Right atrium auricular region (tissue), 2 donors: ENCODE measurements around the gene MYO1F. TPM values are rescaled to one million over a fixed set of nuclear protein-coding genes. Genes with fewer than 3 reads are reported as not detected.

Source experiments
- DNase-seq: peaks from one replicate; pipeline ENCODE4 v3.0.0-alpha.2; 2019; ENCODE audit warnings: low spot score
- H3K27ac ChIP-seq, 2 donors: fragments of 200-600 bp; sonication (generic); 1 replicate in 1 of 2; 2 replicates in 1 of 2; pipeline ENCODE4 v1.5.1; 2016 to 2019
- H3K27me3 ChIP-seq, 2 donors: fragments of 200-600 bp; sonication (generic); one replicate each; pipeline versions ENCODE4 v1.5.1 to v1.6.0; 2017 to 2019
- H3K36me3 ChIP-seq: fragments of 200-600 bp; sonication (generic); one replicate; pipeline ENCODE4 v1.5.1; 2016
- H3K4me1 ChIP-seq, 2 donors: fragments of 200-600 bp; sonication (generic); one replicate each; pipeline versions ENCODE4 v1.5.1 to v1.6.0; 2017 to 2019
- H3K4me3 ChIP-seq, 2 donors: fragments of 200-600 bp; sonication (generic); 1 replicate in 1 of 2; 2 replicates in 1 of 2; pipeline ENCODE4 v1.5.1; 2017 to 2019; ENCODE audit warnings: mild to moderate bottlenecking in 1 of 2, moderate library complexity in 1 of 2
- H3K9me3 ChIP-seq, 2 donors: fragments of 200-600 bp; sonication (generic); one replicate each; pipeline ENCODE4 v1.5.1; 2019
- CTCF ChIP-seq, 2 donors: fragments of 200-600 bp; sonication (generic); IDR thresholded peaks; one replicate each; pipeline ENCODE4 v1.5.1; 2019; ENCODE audit warnings: antibody characterized with exemption in 2 of 2
- total RNA-seq, 2 donors: library from RNA; depleted of rRNA; stranded (reverse); fragments of >200 nt; gene quantifications; one replicate each; pipeline ENCODE4 v1.1.0, GENCODE V29; 2016

Gene MYO1F
- total RNA-seq, 2 donors from 2014 or later, result 4.4 to 10.8 TPM

GRCh38 chr19:8532225-8532624, 45.0 kb downstream of the MYO1F start:
- Histone ChIP-seq H3K27me3 (no peaks in the 10 kb centered on the region), H3K9me3 (no peaks in the 10 kb centered on the region), H3K27ac (no peak overlapping the region), H3K4me1 (no peaks in the 10 kb centered on the region), H3K36me3 (no peaks in the 10 kb centered on the region), H3K4me3 (no peak overlapping the region)
- TF ChIP-seq CTCF (IDR thresholded peaks at IDR 0.05), result no peak
- no peak for DNase-seq

- no peak for DNase-seq
- no peaks in the 10 kb centered on the region for H3K9me3 ChIP-seq
- TF ChIP-seq CTCF (IDR thresholded peaks at IDR 0.05), result no peak
- no peak overlapping the region for H3K27ac ChIP-seq
- no peak overlapping the region for H3K4me3 ChIP-seq
- peaks cover 0 to 7% of the 10 kb centered on the region in 2 donors for H3K4me1 ChIP-seq
- no peaks in the 10 kb centered on the region for H3K36me3 ChIP-seq
- H3K27me3 ChIP-seq, result no peaks in the 10 kb centered on the region
These were observed 45.8 kb downstream of the MYO1F start for GRCh38 chr19:8531470-8531869.

GRCh38 chr19:8530061-8530679, 47.1 kb downstream of the MYO1F start:
- H3K9me3 ChIP-seq, result no peaks in the 10 kb centered on the region
- H3K36me3 ChIP-seq, result no peaks in the 10 kb centered on the region
- H3K4me3 ChIP-seq, result no peak overlapping the region
- peaks cover 0 to 10% of the 10 kb centered on the region in 2 donors for H3K4me1 ChIP-seq
- no peak for DNase-seq
- H3K27ac ChIP-seq, result no peak overlapping the region
- no peaks in the 10 kb centered on the region for H3K27me3 ChIP-seq
- TF ChIP-seq CTCF (IDR thresholded peaks at IDR 0.05), result no peak

- no peaks in the 10 kb centered on the region for H3K36me3 ChIP-seq
- no peaks in the 10 kb centered on the region for H3K9me3 ChIP-seq
- H3K27me3 ChIP-seq, result no peaks in the 10 kb centered on the region
- H3K4me1 ChIP-seq, result peaks cover 0 to 12% of the 10 kb centered on the region in 2 donors
- DNase-seq, result no peak
- TF ChIP-seq CTCF (IDR thresholded peaks at IDR 0.05), result no peak
- no peak overlapping the region for H3K4me3 ChIP-seq
- no peak overlapping the region for H3K27ac ChIP-seq
These were observed 47.8 kb downstream of the MYO1F start for GRCh38 chr19:8529369-8530006.

GRCh38 chr19:8528500-8528899, 48.7 kb downstream of the MYO1F start:
- H3K27me3 ChIP-seq, result no peaks in the 10 kb centered on the region
- H3K4me3 ChIP-seq, result no peak overlapping the region
- H3K27ac ChIP-seq, result no peak overlapping the region
- TF ChIP-seq CTCF (IDR thresholded peaks at IDR 0.05), result no peak
- no peaks in the 10 kb centered on the region for H3K36me3 ChIP-seq
- no peaks in the 10 kb centered on the region for H3K9me3 ChIP-seq
- DNase-seq, result no peak
- H3K4me1 ChIP-seq, result peaks cover 0 to 12% of the 10 kb centered on the region in 2 donors
